Loucy (cell line): ENCODE measurements around the gene SEMA6B.
"Not testable (repeated sequence)": the region's sequence is repeated elsewhere in the genome, so short reads cannot be mapped to it uniquely, and the experiment has no call there.

ENCODE experiments used
- H2AFZ ChIP-seq: fragments of 200-600 bp; sonication (generic); 2 replicates; pipeline ENCODE4 v1.6.0; 2016; ENCODE audit warnings: antibody characterized with exemption, mild to moderate bottlenecking, low read length, moderate library complexity
- H3F3A ChIP-seq: fragments of 200-600 bp; 2 replicates; pipeline ENCODE4 v1.6.0; 2016; ENCODE audit warnings: antibody characterized with exemption, low read depth, mild to moderate bottlenecking
- H3K27me3 ChIP-seq: fragments of 200-600 bp; sonication (generic); 2 replicates; pipeline ENCODE4 v1.6.1; 2014; ENCODE audit warnings: low read length, mild to moderate bottlenecking; ENCODE audit not compliant: insufficient read depth, poor library complexity, severe bottlenecking
- H3K36me3 ChIP-seq: fragments of 200-600 bp; sonication (generic); 2 replicates; pipeline ENCODE4 v1.6.1; 2016; ENCODE audit warnings: low read length; ENCODE audit not compliant: insufficient read depth
- H3K4me1 ChIP-seq: fragments of 200-600 bp; sonication (generic); 2 replicates; pipeline ENCODE4 v1.5.1; 2014; ENCODE audit warnings: low read length, mild to moderate bottlenecking; ENCODE audit not compliant: insufficient read depth, poor library complexity, severe bottlenecking
- H3K4me2 ChIP-seq: fragments of 200-600 bp; sonication (generic); 2 replicates; pipeline ENCODE4 v1.6.0; 2014; ENCODE audit warnings: antibody characterized with exemption, low read length, low read depth, mild to moderate bottlenecking; ENCODE audit not compliant: poor library complexity, severe bottlenecking
- H3K4me3 ChIP-seq: fragments of 200-600 bp; sonication (generic); 2 replicates; pipeline ENCODE4 v1.5.1; 2014; ENCODE audit warnings: low read length, mild to moderate bottlenecking, mixed read lengths; ENCODE audit not compliant: poor library complexity, severe bottlenecking
- H3K79me2 ChIP-seq: fragments of 200-600 bp; sonication (generic); 2 replicates; pipeline ENCODE4 v1.6.1; 2014; ENCODE audit warnings: low read length; ENCODE audit not compliant: insufficient read depth
- H3K9ac ChIP-seq: fragments of 200-600 bp; sonication (generic); 2 replicates; pipeline ENCODE4 v1.6.0; 2014; ENCODE audit warnings: mild to moderate bottlenecking, low read depth, low read length, moderate library complexity; ENCODE audit not compliant: poor library complexity, severe bottlenecking
- H3K9me2 ChIP-seq: fragments of 200-600 bp; sonication (generic); replicated peaks from 2 replicates; pipeline ENCODE4 v1.6.1; 2016; ENCODE audit warnings: low read depth, low read length, mixed read lengths
- H3K9me3 ChIP-seq: fragments of 200-600 bp; sonication (generic); 2 replicates; pipeline ENCODE4 v1.6.1; 2014; ENCODE audit warnings: mild to moderate bottlenecking, antibody characterized with exemption, low read length, low read depth; ENCODE audit not compliant: insufficient read depth
- H4K20me1 ChIP-seq: fragments of 200-600 bp; sonication (generic); 2 replicates; pipeline ENCODE4 v1.6.0; 2014; ENCODE audit warnings: antibody characterized with exemption, low read length, mild to moderate bottlenecking; ENCODE audit not compliant: insufficient read depth, poor library complexity, severe bottlenecking
- CTCF ChIP-seq: fragments of 200-600 bp; sonication (generic); conservative IDR thresholded peaks from 2 replicates; pipeline ENCODE4 v1.5.1; 2014; ENCODE audit warnings: mild to moderate bottlenecking, antibody characterized with exemption, low read length
- EZH2phosphoT487 ChIP-seq: fragments of 200-600 bp; IDR thresholded peaks from 2 replicates; pipeline ENCODE4 v1.6.1; 2018; ENCODE audit warnings: antibody characterized with exemption, mild to moderate bottlenecking, moderate library complexity, borderline replicate concordance

Gene SEMA6B

DNA sequence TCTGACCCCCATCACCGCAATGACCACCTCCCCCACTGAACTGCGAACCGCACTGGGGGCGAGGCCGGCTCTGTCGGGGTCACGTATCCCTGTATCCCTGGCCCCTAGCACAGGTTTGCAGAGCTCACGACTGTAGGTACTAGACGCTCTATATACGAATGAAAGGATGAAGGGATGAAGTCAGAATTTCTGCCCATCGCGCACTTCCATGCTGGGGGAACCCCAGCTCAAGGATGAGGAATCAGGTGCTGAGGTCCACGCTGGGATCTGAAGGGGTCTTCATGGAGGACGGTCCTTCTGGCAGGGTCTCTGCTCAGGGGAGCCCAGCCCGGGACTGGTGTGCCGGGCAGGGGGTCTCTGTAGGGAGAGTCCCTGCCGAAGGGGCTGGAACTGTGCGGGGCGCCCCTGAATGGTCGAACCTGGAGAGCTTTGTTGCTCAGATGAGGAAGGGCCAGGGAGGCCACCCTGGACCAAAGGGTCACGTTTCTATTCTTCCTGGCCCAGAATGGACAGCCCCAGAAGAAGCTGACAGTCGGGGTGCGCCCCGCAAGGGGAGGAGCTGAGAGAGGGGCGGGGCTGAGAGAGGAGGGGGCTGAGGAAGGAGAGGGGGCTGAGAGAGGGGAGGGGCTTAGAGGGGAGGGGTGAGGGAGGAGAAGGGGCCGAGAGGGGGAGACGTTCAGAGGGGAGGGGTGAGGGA lies 37.9 kb upstream of the SEMA6B start:
- no peak for TF ChIP-seq CTCF
- TF ChIP-seq EZH2phosphoT487, result no peak
- Histone ChIP-seq H3K36me3 (no peaks in the 10 kb centered on the region), H3K9me2 (no peaks in the 10 kb centered on the region), H3K9ac (no peak overlapping the region), H3K4me2 (peak overlapping the region; percentile 74), H3F3A (no peaks in the 10 kb centered on the region), H3K4me1 (no peaks in the 10 kb centered on the region), H3K27me3 (no peaks in the 10 kb centered on the region), H4K20me1 (no peaks in the 10 kb centered on the region), H3K9me3 (no peaks in the 10 kb centered on the region), H3K4me3 (peak overlapping the region; percentile 20), H2AFZ (no peak overlapping the region), H3K79me2 (no peaks in the 10 kb centered on the region)

GRCh38 chr19:4596033-4596904 lies 36.8 kb upstream of the SEMA6B start:
- no peaks in the 10 kb centered on the region for H3K9me3 ChIP-seq
- H3K79me2 ChIP-seq, result no peaks in the 10 kb centered on the region
- no peaks in the 10 kb centered on the region for H3K36me3 ChIP-seq
- TF ChIP-seq EZH2phosphoT487, result no peak
- TF ChIP-seq CTCF, result no peak
- H3K9ac ChIP-seq, result no peak overlapping the region
- H3K27me3 ChIP-seq, result no peaks in the 10 kb centered on the region
- H4K20me1 ChIP-seq, result no peaks in the 10 kb centered on the region
- H3K4me3 ChIP-seq, result no peak overlapping the region
- no peaks in the 10 kb centered on the region for H3F3A ChIP-seq
- no peak overlapping the region for H3K4me2 ChIP-seq
- H2AFZ ChIP-seq, result no peak overlapping the region
- no peaks in the 10 kb centered on the region for H3K4me1 ChIP-seq
- no peaks in the 10 kb centered on the region for H3K9me2 ChIP-seq

- not testable (repeated sequence) for H3K4me2 ChIP-seq, H2AFZ ChIP-seq, H3K9me3 ChIP-seq, H3K27me3 ChIP-seq, H4K20me1 ChIP-seq, H3K4me3 ChIP-seq, H3K79me2 ChIP-seq, H3K9me2 ChIP-seq, H3K4me1 ChIP-seq, H3F3A ChIP-seq, H3K36me3 ChIP-seq, H3K9ac ChIP-seq
These were observed 35.7 kb upstream of the SEMA6B start for GRCh38 chr19:4595158-4595557.
